HG03060 (cell line): ENCODE measurements around the gene NR3C2.

ENCODE experiments used
- ATAC-seq: cut with Tn5 transposase; IDR thresholded peaks from one replicate; pipeline ENCODE4 v1.9.1; 2021; ENCODE audit warnings: low read depth, moderate number of reproducible peaks; ENCODE audit not compliant: unreplicated experiment

Gene NR3C2

DNA sequence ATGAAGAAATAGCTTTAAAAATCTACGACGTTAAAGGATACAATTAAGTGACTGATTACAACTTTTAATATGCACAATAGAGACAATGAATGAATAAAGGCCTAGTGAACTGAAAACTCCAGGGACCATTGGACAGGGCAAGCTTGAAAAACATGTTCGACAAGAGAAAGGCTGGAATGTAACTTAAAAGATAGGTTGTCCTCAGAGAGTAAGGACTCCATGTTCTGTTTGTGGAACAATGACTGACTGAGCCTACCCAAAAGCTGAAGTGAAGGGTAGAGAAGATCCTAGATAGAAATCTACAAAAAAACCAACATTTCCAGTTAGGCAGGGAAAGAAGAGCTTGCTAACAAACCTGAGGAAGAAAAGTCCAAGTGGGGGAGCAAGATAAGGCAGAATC lies 173.4 kb downstream of the NR3C2 start:
- no peak for ATAC-seq

DNA sequence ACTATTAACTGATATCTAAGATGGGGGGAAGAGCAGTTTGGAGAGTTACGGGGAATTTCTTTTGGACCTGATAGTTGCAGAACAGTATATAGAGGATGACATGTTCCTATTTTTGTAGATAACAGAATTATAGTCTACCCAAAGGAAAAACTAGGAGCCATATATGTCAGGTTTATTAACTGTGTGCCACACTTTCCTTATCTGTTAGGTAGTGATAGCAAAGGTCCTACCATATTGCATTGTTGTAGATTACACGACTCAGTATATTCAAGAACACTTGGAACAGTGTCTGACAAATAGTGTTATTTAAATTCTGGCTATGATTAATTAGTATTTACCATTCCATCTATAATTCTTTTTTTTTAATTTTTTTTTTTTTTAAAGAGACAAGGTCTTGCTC lies 175.3 kb downstream of the NR3C2 start:
- ATAC-seq: no peak

DNA sequence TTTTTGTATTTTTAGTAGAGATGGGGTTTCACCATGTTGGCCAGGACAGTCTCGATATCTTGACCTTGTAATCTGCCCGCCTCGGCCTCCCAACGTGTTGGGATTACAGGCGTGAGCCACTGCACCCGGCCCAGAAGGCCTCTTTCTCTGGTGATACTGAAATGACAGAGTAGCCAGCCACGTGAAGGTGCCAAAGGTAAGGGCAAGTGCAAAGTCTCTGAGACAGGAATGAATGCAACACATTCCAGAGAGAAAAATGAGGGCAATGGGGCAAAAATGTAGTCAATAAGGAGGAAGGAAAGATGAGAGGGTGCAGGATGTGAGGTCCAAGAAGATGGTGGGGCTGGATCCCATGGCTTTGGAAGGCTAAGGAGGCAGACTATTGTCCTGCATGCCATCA lies 176.0 kb downstream of the NR3C2 start:
- ATAC-seq: no peak

DNA sequence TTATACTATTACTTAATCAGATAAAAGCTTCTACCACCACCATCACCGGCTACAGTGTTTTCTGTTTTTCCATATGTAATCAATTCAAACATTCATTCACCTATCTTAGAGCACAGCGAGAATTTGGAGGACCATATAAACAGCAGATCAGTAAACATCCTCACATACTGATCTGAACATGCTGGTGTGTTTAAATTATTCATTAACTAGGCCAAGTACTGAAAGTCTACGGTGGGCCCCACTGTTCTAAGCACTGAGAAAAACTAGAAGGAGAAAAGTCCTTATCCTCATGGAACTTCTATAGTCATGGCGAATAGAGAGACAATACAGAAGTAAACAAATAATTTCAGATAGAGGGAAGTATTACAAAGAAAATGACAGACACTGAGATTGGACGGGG lies 176.6 kb downstream of the NR3C2 start:
- no peak for ATAC-seq

DNA sequence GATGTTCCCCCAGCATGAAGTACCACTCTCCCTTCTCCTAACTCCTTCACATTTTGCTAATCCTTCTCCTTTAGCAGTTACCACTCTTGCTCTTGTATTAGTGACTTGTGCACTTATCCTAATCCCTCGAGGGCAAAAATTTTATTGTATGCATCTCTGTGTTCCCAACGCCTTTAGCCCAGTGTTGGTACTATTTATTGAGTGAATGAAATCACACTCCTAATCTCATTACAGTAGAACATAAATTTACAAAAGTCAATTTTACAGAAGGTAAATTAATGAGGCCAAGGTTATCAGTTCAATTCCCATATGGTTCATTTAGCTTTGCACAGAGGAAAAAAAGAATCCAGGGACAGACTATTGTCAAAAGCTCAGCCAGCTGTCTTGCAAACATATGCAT lies 178.4 kb downstream of the NR3C2 start:
- no peak for ATAC-seq

DNA sequence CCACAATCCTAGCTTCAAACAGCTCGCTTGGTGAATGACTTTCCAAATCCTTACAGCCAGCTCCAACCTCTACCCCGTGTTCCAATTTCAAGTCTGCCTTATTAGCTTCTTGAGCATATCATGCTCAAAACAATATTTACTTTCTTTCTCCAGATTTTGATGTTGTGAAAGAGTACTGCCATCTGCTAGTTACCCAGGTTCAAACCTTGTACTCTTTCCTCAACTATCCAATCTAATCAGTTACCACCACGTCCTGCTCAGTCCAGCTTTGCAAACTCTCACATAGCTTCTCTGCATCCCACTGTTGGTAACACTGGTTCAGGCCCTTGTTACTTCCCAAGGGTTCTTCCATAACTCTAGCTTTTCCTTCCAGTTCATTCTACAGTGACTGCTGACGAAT lies 179.1 kb downstream of the NR3C2 start:
- ATAC-seq: no peak

DNA sequence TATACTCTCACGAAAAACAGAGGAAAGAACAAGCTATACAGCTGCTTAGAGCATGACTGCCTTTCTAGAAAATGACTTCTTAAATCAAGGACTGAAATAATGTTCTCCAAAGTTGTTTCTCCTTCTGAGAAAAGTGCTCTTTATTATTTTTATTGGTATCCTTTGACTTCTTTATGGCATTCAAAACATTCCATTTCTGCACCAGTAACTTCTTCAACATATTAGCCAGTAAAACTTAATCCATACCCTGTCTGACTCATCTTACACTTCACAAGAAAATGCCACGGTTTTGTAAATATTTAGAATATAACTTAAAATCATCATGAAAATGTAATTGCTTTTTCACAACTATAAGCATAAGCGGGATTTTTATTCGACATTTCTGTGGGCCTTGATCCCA lies 180.4 kb downstream of the NR3C2 start:
- no peak for ATAC-seq

DNA sequence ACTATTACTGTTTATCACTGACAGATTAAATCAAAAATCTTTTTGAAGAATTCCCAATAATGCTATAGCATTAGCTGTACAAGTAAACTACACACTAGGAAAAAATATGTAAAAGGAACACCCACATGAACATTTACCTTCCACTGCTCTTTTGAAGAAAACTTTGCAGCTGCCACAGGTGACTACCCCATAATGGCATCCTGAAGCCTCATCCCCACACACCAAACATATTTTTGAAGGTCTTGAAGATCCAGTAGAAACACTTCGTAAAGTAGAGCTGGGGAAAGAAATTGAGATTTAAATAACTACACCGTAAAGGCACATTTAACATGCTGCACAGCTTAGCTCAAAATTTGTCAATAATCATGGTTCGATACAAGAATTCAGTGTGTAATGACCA lies 182.4 kb downstream of the NR3C2 start:
- no peak for ATAC-seq

DNA sequence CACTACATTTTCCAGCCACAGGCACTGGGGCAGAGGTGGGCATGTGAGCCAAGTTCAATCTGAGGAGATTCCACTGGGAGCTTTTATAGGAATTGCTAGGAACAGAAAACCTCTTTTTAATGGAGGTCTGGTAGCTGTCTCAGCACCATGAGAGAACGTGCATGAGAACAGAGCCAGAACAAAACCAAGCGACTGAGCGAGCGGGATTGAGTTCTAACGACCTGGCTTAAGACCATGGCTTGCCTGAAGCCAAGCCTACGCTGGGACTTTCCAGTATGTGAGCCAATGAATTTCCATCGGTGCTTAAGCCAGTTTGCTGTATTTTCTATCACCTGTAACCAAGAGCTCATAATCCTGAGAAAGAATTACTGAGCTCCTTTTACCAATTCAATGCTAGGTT lies 183.7 kb downstream of the NR3C2 start:
- no peak for ATAC-seq

DNA sequence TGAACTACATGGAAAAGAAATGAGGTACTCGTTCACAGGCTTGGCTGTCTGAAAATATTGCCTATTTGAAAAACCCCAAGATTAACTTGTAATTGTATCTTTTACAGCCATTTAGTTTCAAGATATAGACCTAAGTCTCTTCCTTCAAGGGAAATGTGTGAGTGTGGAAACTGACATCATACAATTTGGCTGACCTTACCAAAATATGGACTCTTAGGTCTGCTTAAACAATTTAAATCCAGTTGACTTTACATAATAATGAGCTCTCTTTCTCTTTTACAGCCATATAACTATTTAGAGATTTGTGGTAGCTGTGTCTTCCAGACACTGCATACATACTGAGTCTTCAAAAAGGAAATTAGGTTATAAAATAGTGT lies 186.9 kb downstream of the NR3C2 start:
- ATAC-seq: no peak

DNA sequence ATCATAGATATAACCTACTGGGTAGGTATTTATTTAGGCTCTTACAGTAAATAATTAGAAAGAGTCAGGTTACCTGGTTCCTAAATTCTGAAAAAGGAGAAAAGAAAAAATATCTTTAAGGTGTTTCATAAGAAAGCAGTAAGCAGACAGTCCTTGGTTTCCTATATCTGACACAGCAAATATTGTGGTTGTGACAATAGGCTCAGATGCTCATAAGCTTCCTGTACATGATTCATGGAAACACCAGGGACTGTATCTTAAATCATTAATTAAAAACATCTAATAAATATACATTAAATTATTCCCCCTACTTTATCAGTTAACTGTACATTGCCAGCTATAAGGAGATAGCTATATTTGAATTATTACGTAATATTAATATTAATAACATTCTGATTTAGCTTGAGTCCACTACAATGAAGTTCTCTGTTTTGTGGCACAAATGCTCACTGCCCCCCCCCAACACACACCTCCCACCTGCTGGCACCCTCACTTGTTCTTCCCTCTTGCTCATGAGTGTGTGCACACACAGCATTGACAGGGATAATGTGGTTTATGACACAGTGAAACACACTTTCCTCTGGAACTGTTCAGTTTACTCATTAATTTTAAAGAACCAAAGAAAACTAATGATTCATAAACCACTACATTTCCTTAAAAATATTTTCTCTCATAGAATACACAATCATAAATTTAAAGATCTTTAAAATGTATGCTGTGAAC lies 187.4 kb downstream of the NR3C2 start:
- no peak for ATAC-seq

DNA sequence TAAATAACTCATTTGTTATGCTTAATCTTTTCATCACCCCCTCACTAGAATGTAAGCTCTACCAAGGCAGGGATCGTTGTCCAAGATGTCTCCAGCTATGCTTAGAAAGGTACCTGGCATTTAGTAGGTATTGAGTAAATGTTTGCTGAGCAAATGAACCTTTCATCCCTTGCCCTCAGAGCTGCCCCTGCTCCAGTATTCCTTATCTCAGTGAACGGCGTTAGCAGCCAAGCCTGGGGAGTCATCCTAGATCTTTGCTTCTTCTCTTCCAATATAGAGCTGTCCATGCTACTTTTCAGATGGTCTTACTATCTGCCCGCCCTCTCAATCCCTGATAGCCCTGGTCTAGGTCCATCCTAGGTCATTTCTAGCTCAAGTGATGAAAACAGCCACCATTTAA lies 188.4 kb downstream of the NR3C2 start:
- ATAC-seq: no peak

DNA sequence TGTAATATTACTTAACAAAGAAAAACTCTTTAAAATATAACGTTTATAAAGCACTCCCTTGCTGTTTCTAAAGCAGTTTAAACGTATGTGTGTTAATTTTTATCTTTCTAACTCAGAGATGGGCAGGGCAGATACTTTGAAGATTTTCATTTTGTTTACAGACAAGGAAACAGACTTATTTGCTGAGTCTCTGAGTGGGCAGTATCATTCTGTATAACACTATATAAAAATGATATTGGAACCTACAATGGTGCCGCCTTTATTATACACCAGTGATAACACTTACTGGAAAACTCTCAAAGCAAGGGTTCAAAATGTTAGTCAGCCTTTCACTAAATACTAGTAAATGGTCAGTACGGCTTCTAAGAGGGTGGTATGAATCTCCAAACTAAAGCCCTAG lies 193.4 kb downstream of the NR3C2 start:
- no peak for ATAC-seq

DNA sequence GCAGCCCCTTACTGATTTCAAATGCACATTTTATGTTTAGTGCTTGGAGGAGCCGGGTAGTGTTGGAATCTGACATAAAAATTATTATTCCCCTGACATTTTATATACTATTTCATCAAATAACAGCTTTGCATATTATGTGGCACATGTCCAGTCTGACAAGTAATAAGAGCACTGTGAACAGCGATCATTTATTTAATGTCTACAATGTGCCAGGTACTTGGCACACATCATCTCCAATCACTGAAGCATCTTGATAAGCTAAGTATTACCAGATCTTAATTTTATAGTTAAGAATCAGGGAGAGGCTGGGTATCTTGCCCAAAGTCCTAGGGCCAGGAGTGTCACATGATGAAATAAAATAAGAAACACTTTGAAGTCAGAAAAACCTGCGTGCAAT lies 197.2 kb downstream of the NR3C2 start:
- ATAC-seq: no peak

DNA sequence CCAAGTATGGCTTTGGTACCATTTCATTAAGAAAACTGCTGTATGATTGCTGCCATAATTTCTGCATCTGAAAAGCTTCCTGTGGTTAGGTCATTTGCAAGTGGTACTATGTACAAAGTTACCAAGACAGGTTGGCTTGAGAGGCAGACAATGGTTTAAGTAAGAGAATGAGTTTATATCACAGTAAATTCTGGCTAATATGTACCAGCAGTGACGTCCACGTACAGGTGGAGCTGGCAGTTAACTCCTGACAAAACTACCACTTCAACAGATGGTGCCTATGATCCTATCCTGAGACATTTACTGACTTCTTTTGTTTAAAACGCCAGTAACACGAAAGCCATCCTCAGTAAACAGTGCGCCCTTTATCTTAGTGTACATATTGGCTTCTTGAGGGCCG lies 198.4 kb downstream of the NR3C2 start:
- ATAC-seq: no peak

DNA sequence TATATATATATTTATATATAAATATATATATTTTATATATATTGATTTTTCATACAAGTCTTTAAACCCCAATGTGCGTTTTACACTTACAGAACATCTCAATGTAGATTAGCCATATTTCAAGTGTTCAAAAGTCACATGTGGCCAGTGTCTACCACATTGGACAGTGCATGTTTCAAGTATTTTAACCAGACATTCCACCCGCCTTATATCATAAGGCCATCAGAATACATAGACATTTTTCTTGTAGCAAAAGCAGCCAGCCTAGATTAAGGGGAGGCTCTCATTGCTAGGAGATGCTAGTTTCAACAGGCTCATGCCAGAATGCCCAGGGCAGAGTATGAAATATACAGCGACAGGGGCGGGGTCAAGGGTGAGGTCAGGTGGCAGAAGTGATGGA lies 202.0 kb downstream of the NR3C2 start:
- ATAC-seq: no peak

DNA sequence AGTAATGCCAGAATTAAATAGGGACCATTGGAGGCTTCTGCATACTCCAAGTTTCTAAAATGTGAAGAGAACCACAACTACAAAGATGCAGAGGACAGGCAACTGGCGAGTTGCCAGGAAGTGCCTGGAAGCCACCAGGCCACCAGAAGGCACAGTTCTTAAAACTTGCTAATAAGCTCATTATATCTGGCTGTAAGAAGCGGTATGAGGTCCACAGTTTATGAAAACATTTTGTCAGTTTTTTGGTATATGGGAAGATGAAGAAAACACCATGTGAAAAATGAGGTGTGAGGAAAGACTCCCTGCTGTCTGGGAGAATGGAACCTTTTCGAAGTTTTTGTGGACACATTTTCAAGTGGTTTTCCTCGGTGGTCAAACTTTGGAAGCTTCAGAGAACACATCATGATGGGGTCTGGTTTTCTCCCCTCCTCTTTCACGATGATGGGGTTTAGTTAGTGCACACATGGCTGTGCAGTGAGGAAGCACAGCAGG lies 202.7 kb downstream of the NR3C2 start:
- no peak for ATAC-seq

DNA sequence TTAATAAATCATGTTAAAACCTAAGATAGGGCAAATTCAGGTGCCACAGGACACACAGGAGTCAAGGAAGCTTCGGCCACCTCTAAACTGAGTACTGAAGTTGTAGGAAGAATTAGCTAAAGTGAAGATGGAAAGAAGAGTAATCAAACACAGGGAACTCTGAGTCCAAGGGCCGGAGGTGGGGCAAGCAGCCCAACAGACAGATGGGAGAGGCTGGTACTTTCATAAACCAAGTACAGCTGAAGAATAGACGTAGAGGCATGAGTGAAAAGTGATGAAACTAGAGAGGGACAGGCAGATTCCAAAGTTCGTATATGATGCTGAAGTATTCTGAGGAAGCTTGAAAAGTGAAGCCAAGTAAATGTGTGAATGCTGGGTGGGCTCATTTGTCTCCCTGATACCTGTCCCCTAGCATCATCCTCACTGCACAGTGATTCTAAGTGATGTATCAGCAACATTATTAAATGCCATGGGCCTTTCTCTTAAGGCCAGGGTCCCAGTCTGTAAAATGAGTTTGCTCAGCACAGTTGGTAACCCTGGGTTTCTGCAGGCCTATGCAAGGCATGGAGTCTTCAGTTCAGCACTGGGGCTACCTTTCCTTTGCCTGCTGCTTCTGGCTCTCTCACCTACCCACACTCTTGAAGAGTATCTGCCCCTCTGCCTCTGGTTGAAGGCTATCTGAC lies 203.3 kb downstream of the NR3C2 start:
- no peak for ATAC-seq

DNA sequence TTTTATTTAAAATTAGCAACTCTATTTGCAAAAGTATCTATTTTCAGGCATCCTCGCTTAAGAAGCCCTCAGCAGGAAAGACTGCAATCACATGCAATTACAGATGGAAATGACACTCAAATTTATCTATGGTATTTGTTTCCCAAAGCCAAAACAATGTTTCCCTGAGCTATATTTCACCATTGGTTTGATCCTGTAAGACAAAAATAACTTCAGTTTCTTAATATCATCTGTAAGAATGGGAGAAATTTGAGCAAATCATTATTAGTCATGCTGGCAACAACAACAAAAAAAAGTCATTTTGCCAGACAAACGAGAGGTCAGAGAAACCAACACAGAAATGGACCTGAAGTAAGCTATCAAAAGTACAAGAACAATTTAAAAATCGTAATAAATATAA lies 204.1 kb downstream of the NR3C2 start:
- no peak for ATAC-seq

DNA sequence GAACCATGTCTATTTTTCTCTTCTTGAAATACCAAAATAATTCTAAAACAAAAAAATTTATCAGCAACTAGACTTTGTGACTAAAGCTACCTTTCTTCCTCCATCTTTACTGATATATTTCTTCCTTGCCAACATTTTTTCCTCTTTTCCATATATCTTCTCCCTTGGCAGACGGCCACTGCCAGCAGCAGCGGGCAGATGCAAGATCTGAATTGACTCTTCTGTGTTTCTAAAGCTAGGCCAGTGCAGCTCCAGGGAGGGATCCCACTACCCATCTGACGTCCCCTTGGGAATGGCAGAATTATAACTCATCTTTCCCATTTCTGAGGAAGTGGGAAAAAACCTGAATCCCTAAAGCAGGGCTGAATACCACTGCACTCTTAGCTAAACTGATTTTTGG lies 206.4 kb downstream of the NR3C2 start:
- ATAC-seq: no peak

DNA sequence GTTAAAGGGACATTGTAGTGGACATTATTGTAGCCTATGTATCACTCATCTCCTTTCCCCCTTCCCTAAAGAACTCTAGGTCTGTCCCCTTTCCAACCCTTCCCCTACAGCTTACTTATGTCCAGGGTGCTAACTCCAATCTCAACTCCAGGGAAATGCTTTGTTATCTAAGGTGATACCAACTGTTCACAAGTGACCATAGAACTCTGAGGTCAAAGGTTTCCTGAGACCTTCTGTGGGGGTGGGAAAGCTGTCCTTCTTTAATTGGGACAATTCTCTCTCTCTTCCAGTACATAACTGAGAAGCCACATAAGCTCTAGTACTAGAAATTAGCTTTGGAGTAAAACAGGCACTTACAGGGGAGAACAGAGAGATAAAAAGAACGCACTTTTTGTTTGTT lies 212.4 kb downstream of the NR3C2 start:
- no peak for ATAC-seq

DNA sequence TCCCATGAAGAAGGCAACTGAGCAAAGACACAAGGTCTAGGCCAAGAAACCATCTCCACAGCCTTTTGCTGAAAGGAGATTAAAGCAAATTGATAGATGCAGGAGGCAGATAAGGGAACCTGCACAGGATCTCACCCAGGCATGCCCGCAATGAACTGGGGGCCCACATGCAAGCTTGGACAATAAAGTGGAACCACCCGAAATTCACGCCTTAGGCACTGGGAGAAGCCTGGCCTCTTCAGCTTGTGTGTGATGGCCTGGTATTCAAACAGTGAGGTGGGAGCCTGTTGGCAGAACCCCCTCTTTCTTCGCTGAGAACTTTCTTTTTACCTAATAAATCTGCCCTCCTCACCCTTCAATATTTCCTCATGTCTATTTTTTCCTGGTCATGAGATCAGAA lies 213.2 kb downstream of the NR3C2 start:
- ATAC-seq: no peak
